Gastrocnemius medialis (tissue), 4 donors: ENCODE measurements around the gene HYAL2. TPM values are rescaled to one million over a fixed set of nuclear protein-coding genes. Genes with fewer than 3 reads are reported as not detected.

Experiments used
- ATAC-seq, 2 donors: fragments of 150-250 bp; one replicate each; pipeline ENCODE4 v1.9.1; 2016
- DNase-seq, 2 donors: peaks; one replicate each; pipeline ENCODE4 v3.0.0-alpha.2; 2019
- H3K27ac ChIP-seq, 4 donors: fragments of 200-600 bp; sonication (generic); 1 replicate in 1 of 4; 2 replicates in 3 of 4; pipeline ENCODE4 v1.5.1; 2016 to 2018; ENCODE audit warnings: mild to moderate bottlenecking in 2 of 4, moderate library complexity in 1 of 4
- H3K27me3 ChIP-seq, 3 donors: fragments of 200-600 bp; sonication (generic) in 2 of 3; 1 replicate in 1 of 3; 2 replicates in 2 of 3; pipeline versions ENCODE4 v1.5.1 to v1.6.0; 2016 to 2019; ENCODE audit warnings: mild to moderate bottlenecking in 1 of 3, moderate library complexity in 1 of 3
- H3K36me3 ChIP-seq, 2 donors: fragments of 200-600 bp; sonication (generic) in 1 of 2; one replicate each; pipeline ENCODE4 v1.5.1; 2017 to 2018
- H3K4me1 ChIP-seq, 2 donors: fragments of 200-600 bp; sonication (generic) in 1 of 2; one replicate each; pipeline ENCODE4 v1.5.1; 2016 to 2017; ENCODE audit warnings: mild to moderate bottlenecking in 2 of 2
- H3K4me3 ChIP-seq, 4 donors: fragments of 200-600 bp; sonication (generic) in 3 of 4; 1 replicate in 1 of 4; 2 replicates in 3 of 4; pipeline ENCODE4 v1.5.1; 2016 to 2019; ENCODE audit warnings: mild to moderate bottlenecking in 2 of 4
- H3K9me3 ChIP-seq, 3 donors: fragments of 200-600 bp; sonication (generic) in 2 of 3; 1 replicate in 1 of 3; 2 replicates in 2 of 3; pipeline ENCODE4 v1.5.1; 2016 to 2019
- POLR2A ChIP-seq, 2 donors: fragments of 450-650 bp; IDR thresholded peaks; one replicate each; pipeline ENCODE4 v1.6.1; 2017; ENCODE audit warnings: antibody characterized with exemption in 2 of 2, mild to moderate bottlenecking in 2 of 2, moderate library complexity in 2 of 2
- in situ Hi-C, 4 donors: fragments of 200-750 bp; cut with MboI; loops; one replicate each; pipeline versions ENCODE4 v1.15.0 to v1.8.0; 2017; ENCODE audit warnings: low sequenced_read_pairs in 4 of 4
- intact Hi-C: fragments of 100-400 bp; cut with DNase I; formaldehyde crosslinking; loops from one replicate; pipeline ENCODE4 v1.15.1; 2023; ENCODE audit warnings: low total_unique reads
- total RNA-seq, 4 donors: library from RNA; depleted of rRNA; stranded (reverse); fragments of >200 nt; gene quantifications; one replicate each; pipeline versions ENCODE4 v1.1.0 to v1.2.3, GENCODE V29; 2016
- TF ChIP-seq, protein P1 (sequence below), 5 experiments: fragments of 450-650 bp in 3 of 5; fragments of 200-600 bp in 2 of 5; sonication (generic) in 2 of 5; IDR thresholded peaks in 4 of 5; conservative IDR thresholded peaks in 1 of 5; 1 replicate in 4 of 5; 2 replicates in 1 of 5; pipeline ENCODE4 v1.5.1; 2016 to 2019; ENCODE audit warnings: antibody characterized with exemption in 5 of 5, mild to moderate bottlenecking in 3 of 5, moderate library complexity in 3 of 5

Gene HYAL2
- total RNA-seq, 4 donors from 2014 or later: 47.0 to 69.8 (median 65.4) TPM

DNA sequence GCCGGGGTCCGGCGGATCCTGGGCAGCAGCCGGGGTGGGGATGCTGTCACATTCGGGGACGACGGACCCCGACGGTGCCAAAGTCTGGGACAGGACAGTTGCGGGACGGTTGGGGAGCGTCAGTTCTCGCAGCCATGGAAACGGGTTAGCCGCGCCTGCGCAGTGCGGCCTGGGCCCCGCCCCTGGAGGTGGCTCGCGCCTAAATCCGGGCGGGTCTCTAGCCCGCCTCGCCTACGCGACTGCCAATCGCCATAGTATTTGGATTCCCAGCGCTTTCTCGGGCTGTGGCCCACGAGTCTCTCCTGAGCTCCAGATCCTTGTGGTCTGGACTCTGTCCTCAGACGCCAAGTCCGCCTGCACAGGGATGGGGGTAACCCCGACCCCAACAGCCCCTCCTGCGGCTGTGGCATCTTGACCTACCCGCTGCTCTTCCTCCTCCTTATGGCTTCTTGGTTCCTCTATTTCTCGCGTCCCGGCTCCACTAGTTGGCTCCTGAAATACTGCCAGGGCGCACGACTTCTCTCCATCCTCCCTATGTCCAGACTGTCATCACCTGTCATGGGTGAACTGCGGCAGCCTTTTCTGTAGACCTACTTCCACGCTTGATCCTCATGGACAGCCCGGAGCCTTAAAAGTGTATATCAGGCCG, 23.2 kb upstream of the HYAL2 start, which contains the start of gene ZMYND10:
Gene ZMYND10 (minus strand): TSS at position 147 of the 649 bp plus-strand sequence. CDS start 153 bp downstream, outside the sequence.
- no peaks in the 10 kb centered on the region for H3K27me3 ChIP-seq
- DNase-seq: no peak
- H3K9me3 ChIP-seq: no peaks in the 10 kb centered on the region
- ATAC-seq: no peak
- TF ChIP-seq POLR2A (IDR thresholded peaks at IDR 0.05): no peak
- TF ChIP-seq, protein P1, sequence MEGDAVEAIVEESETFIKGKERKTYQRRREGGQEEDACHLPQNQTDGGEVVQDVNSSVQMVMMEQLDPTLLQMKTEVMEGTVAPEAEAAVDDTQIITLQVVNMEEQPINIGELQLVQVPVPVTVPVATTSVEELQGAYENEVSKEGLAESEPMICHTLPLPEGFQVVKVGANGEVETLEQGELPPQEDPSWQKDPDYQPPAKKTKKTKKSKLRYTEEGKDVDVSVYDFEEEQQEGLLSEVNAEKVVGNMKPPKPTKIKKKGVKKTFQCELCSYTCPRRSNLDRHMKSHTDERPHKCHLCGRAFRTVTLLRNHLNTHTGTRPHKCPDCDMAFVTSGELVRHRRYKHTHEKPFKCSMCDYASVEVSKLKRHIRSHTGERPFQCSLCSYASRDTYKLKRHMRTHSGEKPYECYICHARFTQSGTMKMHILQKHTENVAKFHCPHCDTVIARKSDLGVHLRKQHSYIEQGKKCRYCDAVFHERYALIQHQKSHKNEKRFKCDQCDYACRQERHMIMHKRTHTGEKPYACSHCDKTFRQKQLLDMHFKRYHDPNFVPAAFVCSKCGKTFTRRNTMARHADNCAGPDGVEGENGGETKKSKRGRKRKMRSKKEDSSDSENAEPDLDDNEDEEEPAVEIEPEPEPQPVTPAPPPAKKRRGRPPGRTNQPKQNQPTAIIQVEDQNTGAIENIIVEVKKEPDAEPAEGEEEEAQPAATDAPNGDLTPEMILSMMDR (IDR thresholded peaks at IDR 0.05 in 4 of 5, conservative IDR thresholded peaks at IDR 0.05 in 1 of 5): no peak
- no peak within 1 kb of the TSS for H3K27ac ChIP-seq
- in situ Hi-C loops (loop anchor here in 3 of 4 donors (5.0 to 10.0 kb wide), 3 partner anchors 197 to 202 kb away; no protein-coding TSS in a partner anchor), intact Hi-C loops (no loop called here)
- H3K4me3 ChIP-seq: peak within 1 kb of the TSS; percentile 17 to 40 (median 21)
- H3K4me1 ChIP-seq: peaks cover 11 to 41% of the 10 kb centered on the region in 2 donors
- peaks cover 0 to 11% of the 10 kb centered on the region in 2 donors for H3K36me3 ChIP-seq

DNA sequence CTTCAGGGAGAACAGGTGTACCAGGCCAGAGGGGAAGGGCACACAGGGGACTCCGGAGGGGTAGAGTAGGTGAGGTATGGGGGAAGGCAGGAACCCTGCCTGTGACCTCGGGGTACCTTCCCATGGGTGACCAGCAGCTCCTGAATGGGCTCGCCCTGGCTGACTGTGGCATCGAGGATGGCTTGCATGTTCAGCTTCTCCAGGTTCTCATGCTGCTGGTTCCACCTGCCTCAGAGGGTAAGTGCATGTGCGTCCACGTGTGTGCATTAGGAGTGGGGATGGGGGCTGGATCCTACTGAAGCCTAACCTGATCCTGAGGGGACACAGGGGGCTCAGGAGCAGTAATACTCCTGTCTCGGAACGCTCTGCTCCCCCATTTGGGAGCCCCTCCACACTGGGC, 22.5 kb upstream of the HYAL2 start:
- in situ Hi-C loops: loop anchor here in 3 of 4 donors (5.0 to 10.0 kb wide), 3 partner anchors 197 to 202 kb away; no protein-coding TSS in a partner anchor
- no peak for DNase-seq

DNA sequence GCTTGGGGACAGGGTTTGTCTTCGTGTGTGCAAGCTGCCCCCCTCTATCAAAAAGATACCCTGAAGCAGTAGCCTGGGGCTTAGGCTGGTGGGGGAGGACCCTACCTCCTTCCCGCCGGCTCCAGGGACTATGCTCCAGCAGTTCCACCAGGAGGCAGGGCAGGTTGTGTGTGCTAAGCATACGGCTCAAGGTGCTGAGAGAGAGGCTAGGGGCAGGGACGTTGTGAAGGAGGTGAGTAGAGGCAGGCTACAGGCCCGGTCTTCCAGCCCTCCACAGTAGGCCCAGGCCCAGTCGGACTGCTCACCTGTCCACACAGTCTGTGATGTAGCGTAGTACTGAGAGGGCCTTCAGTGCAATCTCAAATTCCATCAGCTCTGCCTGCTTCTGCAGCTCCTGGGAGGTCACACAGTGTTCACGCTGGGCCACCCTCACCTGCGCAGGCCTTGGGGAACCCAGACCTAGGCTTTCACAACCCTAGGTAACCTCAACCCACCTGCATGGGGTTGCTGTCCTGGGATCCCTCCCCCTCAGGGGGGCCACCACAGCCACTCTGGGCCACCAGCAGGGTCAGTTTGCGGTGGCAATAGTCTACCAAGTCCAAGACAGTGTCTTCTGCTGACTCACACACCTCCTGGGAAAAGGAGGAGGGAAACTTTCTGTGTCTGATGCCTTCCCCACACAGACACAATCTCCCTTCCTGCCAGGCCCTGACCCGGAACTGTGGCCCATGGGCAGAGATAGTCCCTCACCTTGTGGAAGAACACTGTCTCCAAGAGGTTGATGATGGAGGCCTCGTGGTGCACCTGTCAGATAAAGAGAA, 20.5 kb upstream of the HYAL2 start:
- DNase-seq (no peak), ATAC-seq (no peak)
- no peak for TF ChIP-seq POLR2A (IDR thresholded peaks at IDR 0.05)
- TF ChIP-seq, protein P1 (IDR thresholded peaks at IDR 0.05 in 4 of 5, conservative IDR thresholded peaks at IDR 0.05 in 1 of 5): no peak
- Histone ChIP-seq H3K4me1 (peaks cover 6 to 40% of the 10 kb centered on the region in 2 donors), H3K4me3 (no peak overlapping the region), H3K9me3 (no peaks in the 10 kb centered on the region), H3K27me3 (no peaks in the 10 kb centered on the region), H3K27ac (no peak overlapping the region), H3K36me3 (no peaks in the 10 kb centered on the region)
- in situ Hi-C loops (loop anchor here in 1 of 4 donors (10.0 kb wide), 1 partner anchor 202 kb away; no protein-coding TSS in a partner anchor), intact Hi-C loops (no loop called here)

More for the DNA sequence above, 22.5 kb upstream of the HYAL2 start:
- no peaks in the 10 kb centered on the region for H3K9me3 ChIP-seq
- H3K4me1 ChIP-seq: peaks cover 8 to 40% of the 10 kb centered on the region in 2 donors
- H3K4me3 ChIP-seq: no peak overlapping the region
- no peak overlapping the region for H3K27ac ChIP-seq
- H3K27me3 ChIP-seq: no peaks in the 10 kb centered on the region
- TF ChIP-seq POLR2A (IDR thresholded peaks at IDR 0.05): no peak
- TF ChIP-seq, protein P1 (IDR thresholded peaks at IDR 0.05 in 4 of 5, conservative IDR thresholded peaks at IDR 0.05 in 1 of 5): no peak
- peaks cover 0 to 11% of the 10 kb centered on the region in 2 donors for H3K36me3 ChIP-seq
- no peak for ATAC-seq
- intact Hi-C loops: no loop called here

DNA sequence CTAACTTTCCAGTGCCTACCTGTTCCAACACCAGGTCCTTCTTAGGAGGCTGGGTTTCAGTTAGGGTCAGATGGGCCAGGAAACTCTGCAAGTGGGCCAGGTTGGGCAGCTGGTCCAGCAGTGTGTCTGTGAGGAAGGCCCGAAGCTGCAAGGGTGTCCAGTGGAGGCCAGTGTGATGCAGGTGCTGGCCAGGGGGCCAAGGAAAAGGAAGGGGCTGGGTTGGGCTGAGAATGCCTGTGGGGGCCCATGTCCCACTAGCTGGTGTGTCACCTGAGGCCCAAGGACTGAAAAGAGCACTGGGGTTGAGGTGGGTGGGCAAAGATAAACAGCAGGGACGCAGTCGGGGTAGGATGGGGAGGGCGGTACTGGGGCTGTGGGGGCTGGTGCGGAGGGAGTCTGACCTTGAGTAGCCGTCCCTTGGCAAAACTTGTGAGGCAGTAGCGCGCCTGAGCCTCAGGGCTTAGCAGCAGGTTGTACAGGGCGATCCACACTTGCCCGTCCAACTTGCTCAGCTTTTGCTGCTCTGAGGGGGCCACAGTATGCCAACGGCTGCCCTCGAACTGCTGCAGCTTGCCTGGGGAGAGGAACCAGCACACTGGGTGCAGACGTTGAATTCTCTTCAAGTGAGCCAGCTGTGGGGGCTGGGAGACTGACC, 19.6 kb upstream of the HYAL2 start:
- Histone ChIP-seq H3K9me3 (no peaks in the 10 kb centered on the region), H3K27me3 (no peaks in the 10 kb centered on the region), H3K4me1 (peaks cover 6 to 38% of the 10 kb centered on the region in 2 donors), H3K36me3 (no peaks in the 10 kb centered on the region), H3K27ac (peak overlapping the region in 1 of 4 donors; percentile 97), H3K4me3 (no peak overlapping the region)
- TF ChIP-seq POLR2A (IDR thresholded peaks at IDR 0.05): no peak
- TF ChIP-seq, protein P1 (IDR thresholded peaks at IDR 0.05 in 4 of 5, conservative IDR thresholded peaks at IDR 0.05 in 1 of 5): no peak
- in situ Hi-C loops (loop anchor here in 1 of 4 donors (10.0 kb wide), 1 partner anchor 203 kb away; no protein-coding TSS in a partner anchor), intact Hi-C loops (no loop called here)
- no peak for ATAC-seq
- no peak for DNase-seq
